ENCODE data around the gene USP4.

DNA sequence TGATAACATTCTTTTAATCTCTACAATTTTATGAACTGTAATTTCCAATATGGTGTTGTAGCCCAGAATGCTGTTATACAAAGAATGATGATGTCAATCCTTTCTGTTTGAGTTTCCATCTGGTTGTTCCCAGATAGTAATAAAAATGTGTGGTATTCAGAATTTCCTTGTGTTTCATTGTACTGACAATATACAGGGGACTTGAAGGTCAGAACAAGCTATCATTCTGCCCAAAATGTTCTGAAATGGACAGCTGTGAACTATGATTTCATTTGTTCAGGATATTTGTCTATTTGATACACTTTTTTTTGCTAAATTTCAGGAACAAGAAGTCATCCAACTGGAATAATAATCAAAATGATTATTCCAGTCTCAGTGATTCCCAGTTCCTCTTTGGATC is 103.6 kb downstream of the USP4 start:
- TF ChIP-seq, protein P1, sequence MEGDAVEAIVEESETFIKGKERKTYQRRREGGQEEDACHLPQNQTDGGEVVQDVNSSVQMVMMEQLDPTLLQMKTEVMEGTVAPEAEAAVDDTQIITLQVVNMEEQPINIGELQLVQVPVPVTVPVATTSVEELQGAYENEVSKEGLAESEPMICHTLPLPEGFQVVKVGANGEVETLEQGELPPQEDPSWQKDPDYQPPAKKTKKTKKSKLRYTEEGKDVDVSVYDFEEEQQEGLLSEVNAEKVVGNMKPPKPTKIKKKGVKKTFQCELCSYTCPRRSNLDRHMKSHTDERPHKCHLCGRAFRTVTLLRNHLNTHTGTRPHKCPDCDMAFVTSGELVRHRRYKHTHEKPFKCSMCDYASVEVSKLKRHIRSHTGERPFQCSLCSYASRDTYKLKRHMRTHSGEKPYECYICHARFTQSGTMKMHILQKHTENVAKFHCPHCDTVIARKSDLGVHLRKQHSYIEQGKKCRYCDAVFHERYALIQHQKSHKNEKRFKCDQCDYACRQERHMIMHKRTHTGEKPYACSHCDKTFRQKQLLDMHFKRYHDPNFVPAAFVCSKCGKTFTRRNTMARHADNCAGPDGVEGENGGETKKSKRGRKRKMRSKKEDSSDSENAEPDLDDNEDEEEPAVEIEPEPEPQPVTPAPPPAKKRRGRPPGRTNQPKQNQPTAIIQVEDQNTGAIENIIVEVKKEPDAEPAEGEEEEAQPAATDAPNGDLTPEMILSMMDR (IDR thresholded peaks at IDR 0.05; ENCODE audit: low read depth, low read length), result no peak
- TF ChIP-seq POLR2A (IDR thresholded peaks at IDR 0.05; ENCODE audit: extremely low read depth, insufficient read length) (no peak), MYC (IDR thresholded peaks at IDR 0.05; ENCODE audit: low read depth, low read length) (no peak)
- TF ChIP-seq, protein P2, sequence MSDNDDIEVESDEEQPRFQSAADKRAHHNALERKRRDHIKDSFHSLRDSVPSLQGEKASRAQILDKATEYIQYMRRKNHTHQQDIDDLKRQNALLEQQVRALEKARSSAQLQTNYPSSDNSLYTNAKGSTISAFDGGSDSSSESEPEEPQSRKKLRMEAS (IDR thresholded peaks at IDR 0.05; ENCODE audit: low read depth, low read length), result no peak

Data from NB4 (cell line).